GM21515 (cell line): Measurements from ENCODE around the gene PYROXD2.

ENCODE experiments used
- ATAC-seq: cut with Tn5 transposase; IDR thresholded peaks from one replicate; pipeline ENCODE4 v1.9.1; 2021; ENCODE audit not compliant: unreplicated experiment

The PYROXD2 gene

DNA sequence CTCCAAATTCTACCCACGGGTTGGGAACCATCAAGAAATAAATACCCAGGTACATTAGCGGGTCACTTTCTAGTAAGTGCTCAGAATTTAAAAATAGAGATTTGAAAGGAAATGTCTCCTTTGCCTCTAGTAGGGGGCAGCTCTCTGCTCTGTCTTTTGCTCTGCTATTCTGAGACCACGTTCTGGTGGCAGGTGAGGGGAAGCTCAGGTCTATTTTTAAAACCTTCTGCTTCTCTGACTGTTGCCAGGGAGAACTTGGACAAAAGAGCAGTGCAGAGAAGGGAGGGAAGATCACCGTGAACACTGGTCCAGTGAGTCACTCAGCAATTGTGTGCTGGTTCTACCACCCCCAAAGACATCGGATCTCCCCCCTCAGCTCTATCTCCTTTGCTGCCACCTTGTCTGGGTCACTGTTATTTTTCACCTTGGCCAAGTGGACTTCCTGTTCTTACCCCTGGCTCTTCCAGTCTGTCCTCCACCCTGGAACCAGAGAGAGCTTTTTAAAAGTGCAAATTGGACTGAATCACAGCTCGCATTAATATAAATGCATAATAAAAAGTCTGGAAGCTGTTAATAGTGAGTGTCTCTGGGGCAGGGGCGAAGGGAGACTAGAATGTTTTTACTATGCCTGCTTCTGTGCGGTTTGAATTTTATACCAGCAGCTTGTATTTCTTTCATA is 74.6 kb downstream of the PYROXD2 start:
- ATAC-seq, result peak; percentile 41

DNA sequence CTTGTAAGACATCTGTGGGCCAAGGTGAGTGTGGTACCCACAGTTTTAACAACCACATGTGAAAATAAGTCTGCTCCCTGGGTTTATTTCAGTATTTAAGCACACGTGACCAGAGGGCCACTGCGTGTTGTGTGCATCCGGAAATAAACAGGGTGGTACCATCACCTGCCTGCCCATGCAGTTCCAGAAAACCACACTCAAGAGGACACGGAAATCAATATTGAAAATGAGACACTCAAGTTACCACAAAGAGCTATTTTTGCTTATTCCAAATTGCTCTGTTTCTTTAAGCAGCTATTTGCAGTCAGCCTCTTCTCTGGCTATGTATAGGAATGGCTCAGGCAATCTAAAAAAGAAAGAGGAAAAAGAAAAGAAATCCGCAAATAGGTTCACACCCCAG is 75.2 kb downstream of the PYROXD2 start:
- peak; percentile 73 for ATAC-seq

GRCh38 chr10:98338896-98339295 is 76.1 kb downstream of the PYROXD2 start:
- no peak for ATAC-seq

DNA sequence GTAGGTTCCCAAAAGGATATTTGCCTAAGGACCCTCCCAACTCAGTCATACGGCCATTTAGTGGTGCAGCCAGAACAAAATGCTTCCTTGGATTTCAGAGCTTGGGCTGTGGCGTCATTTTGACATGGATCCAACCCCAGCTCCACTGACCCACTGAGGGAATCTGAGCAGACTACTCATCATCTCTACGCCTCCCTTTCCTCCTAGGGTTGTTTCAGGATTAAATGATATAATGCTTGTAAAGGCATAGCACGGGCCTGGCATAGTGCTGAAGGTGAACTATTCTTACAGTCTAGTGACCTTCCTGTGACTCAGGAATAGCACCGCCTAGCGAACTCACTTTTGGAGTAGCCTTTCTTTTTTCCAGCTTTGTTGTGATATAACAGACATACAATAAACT is 76.7 kb downstream of the PYROXD2 start:
- ATAC-seq, result no peak

DNA sequence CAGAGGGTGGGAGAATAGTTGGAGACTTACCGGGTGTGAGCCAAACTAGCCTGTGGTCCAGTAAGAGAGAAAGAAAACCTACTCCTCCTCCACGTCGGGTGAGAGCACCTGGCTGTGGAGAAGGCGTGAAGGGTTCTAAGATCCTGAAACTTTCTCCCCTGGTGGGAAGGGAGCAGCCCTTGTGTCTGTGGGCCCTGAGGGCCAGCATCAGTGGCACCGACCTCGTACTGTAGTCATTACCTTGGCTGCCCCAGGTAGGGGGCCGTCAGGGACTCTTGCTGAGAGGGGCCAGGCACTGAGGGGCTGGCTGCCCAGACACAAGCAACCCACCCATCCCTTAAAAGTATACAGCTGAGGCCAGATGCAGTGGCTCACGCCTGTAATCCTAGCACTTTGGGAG is 77.5 kb downstream of the PYROXD2 start:
- no peak for ATAC-seq
